Stimulated activated CD4-positive, alpha-beta T cell treated with anti-CD3 and anti-CD28 coated beads, Interleukin-12 subunit alpha, Interleukin-12 subunit beta, amount 100 ng/mL, for 48 hours (primary cell): Measurements from ENCODE around the gene MOK.

Source experiments
- DNase-seq, 3 donors: peaks; one replicate each; pipeline ENCODE4 v3.0.0-alpha.2; 2020; ENCODE audit warnings: low read depth in 2 of 3, low spot score in 1 of 3

MOK gene

GRCh38 chr14:102226356-102227125 lies 78.4 kb downstream of the MOK start:
- DNase-seq, result no peak

GRCh38 chr14:102225936-102226335 lies 79.0 kb downstream of the MOK start:
- DNase-seq, result no peak

- no peak for DNase-seq
Measured at GRCh38 chr14:102225386-102225785, 79.6 kb downstream of the MOK start.

GRCh38 chr14:102223682-102224081 lies 81.3 kb downstream of the MOK start:
- no peak for DNase-seq

GRCh38 chr14:102222751-102223150 lies 82.2 kb downstream of the MOK start:
- no peak for DNase-seq

GRCh38 chr14:102222009-102222575 lies 82.9 kb downstream of the MOK start:
- no peak for DNase-seq

GRCh38 chr14:102221026-102221425 lies 83.9 kb downstream of the MOK start:
- no peak for DNase-seq

GRCh38 chr14:102220031-102220430 lies 84.9 kb downstream of the MOK start:
- DNase-seq, result peak in 1 of 3 donors; percentile 6

- DNase-seq, result no peak
Measured at GRCh38 chr14:102219316-102219715, 85.6 kb downstream of the MOK start.

- no peak for DNase-seq
Measured at GRCh38 chr14:102218688-102219087, 86.3 kb downstream of the MOK start.

GRCh38 chr14:102217987-102218421 lies 87.0 kb downstream of the MOK start:
- DNase-seq, result no peak

- no peak for DNase-seq
Measured at GRCh38 chr14:102217399-102217798, 87.6 kb downstream of the MOK start.

- no peak for DNase-seq
Measured at GRCh38 chr14:102215576-102216250, 89.3 kb downstream of the MOK start.

GRCh38 chr14:102215071-102215470 lies 89.9 kb downstream of the MOK start:
- no peak for DNase-seq

- no peak for DNase-seq
Measured at GRCh38 chr14:102213984-102214658, 90.8 kb downstream of the MOK start.

- no peak for DNase-seq
Measured at GRCh38 chr14:102213470-102213869, 91.5 kb downstream of the MOK start.

GRCh38 chr14:102212845-102213244 lies 92.1 kb downstream of the MOK start:
- DNase-seq, result no peak

- DNase-seq, result no peak
Measured at GRCh38 chr14:102212356-102212755, 92.6 kb downstream of the MOK start.

- DNase-seq, result no peak
Measured at GRCh38 chr14:102211240-102211639, 93.7 kb downstream of the MOK start.

GRCh38 chr14:102210421-102211042 lies 94.4 kb downstream of the MOK start:
- DNase-seq, result no peak

- DNase-seq, result no peak
Measured at GRCh38 chr14:102209224-102209966, 95.6 kb downstream of the MOK start.
